ENCODE measurements around the gene NKAIN2. TPM values are rescaled to one million over a fixed set of nuclear protein-coding genes. Genes with fewer than 3 reads are reported as not detected.
"Not testable (repeated sequence)": the region's sequence is repeated elsewhere in the genome, so short reads cannot be mapped to it uniquely, and the experiment has no call there.

NKAIN2 gene
- total RNA-seq, 1 experiment from 2014 or later: not detected

GRCh38 chr6:124670801-124671200 is 867.1 kb downstream of the NKAIN2 start:
- DNase-seq (ENCODE audit: low read depth): no peak

GRCh38 chr6:124671324-124671723 is 867.7 kb downstream of the NKAIN2 start:
- DNase-seq (ENCODE audit: low read depth): no peak

- no peak for DNase-seq (ENCODE audit: low read depth)
Observed at GRCh38 chr6:124674042-124674441, 870.4 kb downstream of the NKAIN2 start.

- DNase-seq (ENCODE audit: low read depth): peak; percentile 19
Observed at GRCh38 chr6:124676033-124676432, 872.4 kb downstream of the NKAIN2 start.

GRCh38 chr6:124677874-124678273 is 874.2 kb downstream of the NKAIN2 start:
- DNase-seq (ENCODE audit: low read depth): no peak

GRCh38 chr6:124679387-124679786 is 875.7 kb downstream of the NKAIN2 start:
- peak; percentile 25 for DNase-seq (ENCODE audit: low read depth)

- DNase-seq (ENCODE audit: low read depth): no peak
Observed at GRCh38 chr6:124682751-124683150, 879.1 kb downstream of the NKAIN2 start.

GRCh38 chr6:124683507-124683906 is 879.8 kb downstream of the NKAIN2 start:
- DNase-seq (ENCODE audit: low read depth): no peak

GRCh38 chr6:124684621-124685020 is 881.0 kb downstream of the NKAIN2 start:
- DNase-seq (ENCODE audit: low read depth): no peak

GRCh38 chr6:124688369-124688768 is 884.7 kb downstream of the NKAIN2 start:
- no peak for DNase-seq (ENCODE audit: low read depth)

GRCh38 chr6:124694139-124694705 is 890.6 kb downstream of the NKAIN2 start:
- DNase-seq (ENCODE audit: low read depth): no peak

GRCh38 chr6:124699038-124699437 is 895.4 kb downstream of the NKAIN2 start:
- DNase-seq (ENCODE audit: low read depth): no peak

- no peak for DNase-seq (ENCODE audit: low read depth)
Observed at GRCh38 chr6:124703541-124703940, 899.9 kb downstream of the NKAIN2 start.

- DNase-seq (ENCODE audit: low read depth): not testable (repeated sequence)
Observed at GRCh38 chr6:124712532-124712931, 908.9 kb downstream of the NKAIN2 start.

GRCh38 chr6:124714728-124715127 is 911.1 kb downstream of the NKAIN2 start:
- DNase-seq (ENCODE audit: low read depth): no peak

- no peak for DNase-seq (ENCODE audit: low read depth)
Observed at GRCh38 chr6:124719913-124720312, 916.2 kb downstream of the NKAIN2 start.

GRCh38 chr6:124721331-124721730 is 917.7 kb downstream of the NKAIN2 start:
- no peak for DNase-seq (ENCODE audit: low read depth)

GRCh38 chr6:124722141-124722878 is 918.6 kb downstream of the NKAIN2 start:
- DNase-seq (ENCODE audit: low read depth): no peak

- DNase-seq (ENCODE audit: low read depth): no peak
Observed at GRCh38 chr6:124723671-124724070, 920.0 kb downstream of the NKAIN2 start.

GRCh38 chr6:124737804-124738203 is 934.1 kb downstream of the NKAIN2 start:
- DNase-seq (ENCODE audit: low read depth): not testable (repeated sequence)

- no peak for DNase-seq (ENCODE audit: low read depth)
Observed at GRCh38 chr6:124738482-124738881, 934.8 kb downstream of the NKAIN2 start.

- peak; percentile 16 for DNase-seq (ENCODE audit: low read depth)
Observed at GRCh38 chr6:124741341-124741740, 937.7 kb downstream of the NKAIN2 start.

GRCh38 chr6:124742971-124743370 is 939.3 kb downstream of the NKAIN2 start:
- DNase-seq (ENCODE audit: low read depth): peak; percentile 20

Measured in HT1080 (cell line).